ENCODE data around the gene LDB2.

DNA sequence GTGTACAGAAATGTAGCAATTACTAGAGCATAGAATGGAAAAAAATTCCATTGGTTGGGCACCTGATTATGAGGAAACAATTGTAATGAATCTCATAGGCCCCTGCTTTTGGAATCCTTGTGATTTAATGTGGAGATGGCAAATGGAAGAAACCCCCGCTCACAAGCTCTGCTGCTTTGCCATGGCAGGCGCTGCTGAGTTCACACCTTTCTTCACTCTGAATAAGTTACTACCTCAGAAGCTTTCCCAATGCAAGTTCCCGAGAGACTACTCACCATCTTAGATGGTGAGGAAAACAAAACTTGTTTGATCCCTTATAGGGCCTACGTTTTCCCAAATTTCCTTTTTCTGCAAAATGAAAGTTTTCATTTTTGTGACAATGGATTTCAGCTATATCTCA, 405.6 kb downstream of the LDB2 start:
- TF ChIP-seq, protein P1, sequence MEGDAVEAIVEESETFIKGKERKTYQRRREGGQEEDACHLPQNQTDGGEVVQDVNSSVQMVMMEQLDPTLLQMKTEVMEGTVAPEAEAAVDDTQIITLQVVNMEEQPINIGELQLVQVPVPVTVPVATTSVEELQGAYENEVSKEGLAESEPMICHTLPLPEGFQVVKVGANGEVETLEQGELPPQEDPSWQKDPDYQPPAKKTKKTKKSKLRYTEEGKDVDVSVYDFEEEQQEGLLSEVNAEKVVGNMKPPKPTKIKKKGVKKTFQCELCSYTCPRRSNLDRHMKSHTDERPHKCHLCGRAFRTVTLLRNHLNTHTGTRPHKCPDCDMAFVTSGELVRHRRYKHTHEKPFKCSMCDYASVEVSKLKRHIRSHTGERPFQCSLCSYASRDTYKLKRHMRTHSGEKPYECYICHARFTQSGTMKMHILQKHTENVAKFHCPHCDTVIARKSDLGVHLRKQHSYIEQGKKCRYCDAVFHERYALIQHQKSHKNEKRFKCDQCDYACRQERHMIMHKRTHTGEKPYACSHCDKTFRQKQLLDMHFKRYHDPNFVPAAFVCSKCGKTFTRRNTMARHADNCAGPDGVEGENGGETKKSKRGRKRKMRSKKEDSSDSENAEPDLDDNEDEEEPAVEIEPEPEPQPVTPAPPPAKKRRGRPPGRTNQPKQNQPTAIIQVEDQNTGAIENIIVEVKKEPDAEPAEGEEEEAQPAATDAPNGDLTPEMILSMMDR (IDR thresholded peaks at IDR 0.05), result no peak
- TF ChIP-seq EP300 (IDR thresholded peaks at IDR 0.05), result no peak
